Skeletal muscle tissue (tissue), 4 donors: ENCODE results near the gene SEMA4D. TPM values are rescaled to one million over a fixed set of nuclear protein-coding genes. Genes with fewer than 3 reads are reported as not detected.

Experiments used
- H3K27ac ChIP-seq: one replicate; pipeline ENCODE4 v1.7.0; 2013; ENCODE audit warnings: mild to moderate bottlenecking, low read depth, low read length, inconsistent platforms
- H3K27me3 ChIP-seq, 3 donors: one replicate each; pipeline ENCODE4 v1.7.0; 2013; ENCODE audit warnings: low read length in 3 of 3; ENCODE audit not compliant: control insufficient read depth in 3 of 3, insufficient read depth in 3 of 3
- H3K36me3 ChIP-seq, 3 donors: one replicate each; pipeline ENCODE4 v1.7.0; 2013; ENCODE audit warnings: low read length in 3 of 3; ENCODE audit not compliant: control insufficient read depth in 3 of 3, insufficient read depth in 3 of 3
- H3K4me1 ChIP-seq, 3 donors: one replicate each; pipeline ENCODE4 v1.7.0; 2013; ENCODE audit warnings: low read length in 3 of 3, mild to moderate bottlenecking in 3 of 3; ENCODE audit not compliant: control insufficient read depth in 3 of 3, insufficient read depth in 3 of 3
- H3K4me3 ChIP-seq, 3 donors: one replicate each; pipeline ENCODE4 v1.7.0; 2013; ENCODE audit warnings: low read length in 3 of 3
- H3K9ac ChIP-seq, 3 donors: one replicate each; pipeline ENCODE4 v1.7.0; 2013; ENCODE audit warnings: low read length in 3 of 3, mild to moderate bottlenecking in 3 of 3, moderate library complexity in 2 of 3, low read depth in 1 of 3
- H3K9me3 ChIP-seq, 3 donors: one replicate each; pipeline ENCODE4 v1.7.0; 2013; ENCODE audit warnings: low read length in 3 of 3; ENCODE audit not compliant: control insufficient read depth in 3 of 3
- total RNA-seq: library from RNA; depleted of rRNA; stranded (reverse); fragments of >200 nt; gene quantifications from one replicate; pipeline ENCODE4 v1.2.3, GENCODE V29; 2014
- donor health status: Osteomylitis.

The SEMA4D gene
- total RNA-seq, 1 donor from 2014 or later, result 14.6 TPM

DNA sequence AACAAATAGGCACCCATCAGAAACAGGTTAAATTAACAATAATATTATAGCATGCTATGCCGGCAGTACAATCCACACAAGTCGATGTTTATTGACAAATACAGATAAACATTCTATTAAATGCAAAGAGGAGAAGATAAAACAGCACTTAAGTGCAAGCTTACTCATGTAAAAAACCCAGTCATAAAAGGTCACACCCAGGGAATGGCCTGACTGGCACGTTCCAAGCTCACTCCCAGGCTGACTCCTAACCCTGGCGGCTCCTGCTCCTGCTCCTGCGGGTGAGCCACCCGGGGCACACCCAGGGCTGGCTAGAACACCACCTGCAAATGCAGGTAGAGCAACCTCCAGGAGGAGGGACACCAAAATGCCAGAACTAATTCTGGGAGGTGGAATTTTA, 66.9 kb downstream of the SEMA4D start:
- H3K9ac ChIP-seq, result no peak overlapping the region
- no peaks in the 10 kb centered on the region for H3K9me3 ChIP-seq
- peaks cover 41 to 62% (median 59%) of the 10 kb centered on the region in 3 donors for H3K4me1 ChIP-seq
- H3K4me3 ChIP-seq, result no peak overlapping the region
- no peaks in the 10 kb centered on the region for H3K36me3 ChIP-seq
- no peaks in the 10 kb centered on the region for H3K27me3 ChIP-seq
- no peak overlapping the region for H3K27ac ChIP-seq

DNA sequence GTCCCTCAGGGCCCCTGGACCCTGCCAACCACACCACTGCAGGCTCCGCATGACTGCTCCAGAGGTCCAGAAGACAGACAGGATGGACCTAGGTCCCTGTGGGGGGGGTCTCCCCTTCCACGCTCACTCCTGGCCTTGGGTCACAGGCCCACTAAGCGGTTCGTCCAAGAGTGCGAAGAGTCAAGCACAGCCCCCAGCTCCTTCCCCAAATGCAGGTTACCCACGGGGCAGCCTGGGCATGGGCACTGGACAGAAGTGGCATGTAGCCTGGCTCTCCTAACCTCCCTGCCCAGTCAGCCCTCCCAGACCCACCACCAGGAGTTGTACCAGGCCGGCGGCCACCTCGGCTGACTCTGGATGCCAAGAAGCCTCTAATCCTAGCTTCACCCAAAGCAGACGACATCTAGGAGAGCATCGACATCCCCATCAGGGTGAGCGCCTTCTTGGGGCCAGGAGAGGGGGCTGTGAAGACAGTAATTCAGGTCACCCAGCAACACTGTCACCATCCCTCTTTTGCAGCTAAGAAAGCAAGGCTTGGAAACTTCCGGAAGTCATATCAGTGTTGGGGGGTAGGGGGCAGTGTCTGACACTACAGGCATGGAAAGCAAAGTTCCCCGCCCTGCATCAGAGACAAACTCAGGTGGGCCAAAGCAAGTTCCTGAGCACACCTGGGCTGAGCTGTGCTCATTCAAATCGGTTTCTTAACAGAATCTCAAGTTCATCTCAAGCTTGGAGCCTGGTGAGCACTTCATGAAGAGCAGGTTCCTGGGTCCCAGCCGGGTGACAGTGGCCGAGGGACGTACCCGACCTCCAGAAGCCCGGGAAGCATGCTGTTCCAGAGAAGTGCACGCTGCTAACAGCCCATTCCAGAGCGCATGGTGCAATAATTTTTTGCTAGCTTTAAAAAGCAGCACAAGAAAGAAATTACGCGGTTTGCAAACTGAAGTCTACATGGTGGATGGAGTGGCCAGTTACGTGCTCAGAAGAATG, 68.7 kb downstream of the SEMA4D start:
- Histone ChIP-seq H3K27me3 (no peaks in the 10 kb centered on the region), H3K4me1 (peaks cover 41 to 75% (median 60%) of the 10 kb centered on the region in 3 donors), H3K4me3 (no peak overlapping the region), H3K27ac (no peak overlapping the region), H3K36me3 (no peaks in the 10 kb centered on the region), H3K9ac (no peak overlapping the region), H3K9me3 (no peaks in the 10 kb centered on the region)

DNA sequence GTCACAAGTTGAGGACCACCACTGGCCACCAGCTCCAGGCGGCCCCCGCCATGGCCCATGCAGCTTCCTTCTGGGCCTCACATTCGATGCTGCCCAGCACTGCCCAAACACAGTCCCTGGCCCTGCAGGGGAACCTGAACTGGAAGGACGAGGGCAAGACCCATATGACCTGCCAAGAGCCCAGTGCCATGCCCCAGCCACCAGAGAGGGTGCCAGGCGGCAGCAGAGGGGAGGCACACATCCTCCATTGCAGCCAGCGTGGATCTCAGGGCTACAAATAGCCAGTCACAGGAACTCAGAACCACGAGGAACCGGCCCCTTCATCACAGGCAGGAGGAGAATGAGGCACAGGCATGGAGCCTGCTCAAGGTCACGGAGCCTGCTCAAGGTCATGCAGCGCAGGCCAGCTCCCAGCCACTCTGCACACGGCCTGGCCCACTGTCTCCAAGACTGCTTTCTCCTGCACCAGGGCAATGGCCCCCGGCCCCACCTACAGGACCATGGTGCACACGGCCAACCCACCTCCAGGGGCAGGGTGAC, 69.6 kb downstream of the SEMA4D start:
- Histone ChIP-seq H3K9me3 (no peaks in the 10 kb centered on the region), H3K27ac (no peak overlapping the region), H3K9ac (no peak overlapping the region), H3K27me3 (no peaks in the 10 kb centered on the region), H3K4me3 (no peak overlapping the region), H3K4me1 (peaks cover 34 to 65% (median 51%) of the 10 kb centered on the region in 3 donors), H3K36me3 (no peaks in the 10 kb centered on the region)

DNA sequence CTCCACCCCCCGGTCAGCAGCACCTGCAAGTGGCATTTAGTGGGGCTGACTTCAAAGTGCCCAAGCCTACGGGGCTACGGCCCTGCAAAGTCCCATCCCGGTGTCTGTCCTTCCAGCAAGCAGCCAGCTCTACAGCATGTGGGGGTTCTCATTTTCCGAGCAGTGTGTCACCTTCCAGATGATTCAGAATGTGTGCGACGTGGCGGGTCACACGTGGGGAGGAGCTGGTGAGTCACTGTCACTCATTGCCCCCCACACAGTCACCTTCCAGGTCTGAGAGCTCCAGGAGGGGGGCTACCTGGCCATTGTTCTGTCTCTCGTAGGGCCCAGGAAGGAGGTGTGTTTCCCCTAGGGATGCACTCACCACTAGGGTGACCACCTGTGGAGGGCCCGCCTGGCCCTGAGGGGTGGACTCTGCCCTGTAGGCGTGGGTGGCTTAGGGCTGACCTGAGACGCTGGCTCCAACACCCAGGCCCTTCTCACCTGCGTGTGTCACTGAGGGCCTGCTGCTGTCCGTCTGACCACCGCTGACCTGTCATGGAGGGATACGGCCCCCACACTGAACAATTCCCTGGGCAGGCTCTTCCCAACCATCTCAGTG, 70.2 kb downstream of the SEMA4D start:
- H3K36me3 ChIP-seq, result no peaks in the 10 kb centered on the region
- H3K9me3 ChIP-seq, result no peaks in the 10 kb centered on the region
- H3K4me1 ChIP-seq, result peaks cover 28 to 60% (median 46%) of the 10 kb centered on the region in 3 donors
- H3K9ac ChIP-seq, result no peak overlapping the region
- H3K4me3 ChIP-seq, result no peak overlapping the region
- no peak overlapping the region for H3K27ac ChIP-seq
- H3K27me3 ChIP-seq, result no peaks in the 10 kb centered on the region

DNA sequence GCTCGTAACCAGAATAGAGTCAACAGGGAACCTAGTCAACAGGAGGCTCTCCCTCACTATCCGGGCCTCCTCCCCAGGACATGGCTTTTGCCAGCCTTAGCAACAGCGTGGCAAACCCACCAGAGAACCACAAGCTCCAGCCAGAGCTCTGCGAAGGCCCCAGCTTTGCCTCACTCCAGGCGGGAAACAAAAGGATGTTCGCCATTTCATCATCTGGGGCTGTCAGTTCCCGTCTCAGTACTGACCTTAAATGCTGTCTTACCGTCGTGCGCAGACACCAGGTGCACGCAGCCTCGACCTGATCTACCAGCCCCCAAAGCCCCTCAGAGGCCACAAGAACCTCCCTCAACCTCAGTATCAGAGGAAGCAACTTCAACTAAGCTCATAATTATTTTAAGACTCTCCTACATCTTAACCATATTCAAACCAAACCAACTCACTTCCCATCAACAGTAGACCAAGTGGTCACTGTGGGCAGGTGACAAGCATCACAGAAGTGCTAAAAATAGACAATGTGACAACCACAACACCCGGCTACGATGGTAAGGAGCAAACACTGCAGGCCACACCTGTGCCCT, 71.4 kb downstream of the SEMA4D start:
- H3K27me3 ChIP-seq, result no peaks in the 10 kb centered on the region
- no peaks in the 10 kb centered on the region for H3K36me3 ChIP-seq
- no peaks in the 10 kb centered on the region for H3K9me3 ChIP-seq
- H3K4me1 ChIP-seq, result peaks cover 17 to 48% (median 35%) of the 10 kb centered on the region in 3 donors
- no peak overlapping the region for H3K9ac ChIP-seq
- no peak overlapping the region for H3K4me3 ChIP-seq
- H3K27ac ChIP-seq, result no peak overlapping the region

DNA sequence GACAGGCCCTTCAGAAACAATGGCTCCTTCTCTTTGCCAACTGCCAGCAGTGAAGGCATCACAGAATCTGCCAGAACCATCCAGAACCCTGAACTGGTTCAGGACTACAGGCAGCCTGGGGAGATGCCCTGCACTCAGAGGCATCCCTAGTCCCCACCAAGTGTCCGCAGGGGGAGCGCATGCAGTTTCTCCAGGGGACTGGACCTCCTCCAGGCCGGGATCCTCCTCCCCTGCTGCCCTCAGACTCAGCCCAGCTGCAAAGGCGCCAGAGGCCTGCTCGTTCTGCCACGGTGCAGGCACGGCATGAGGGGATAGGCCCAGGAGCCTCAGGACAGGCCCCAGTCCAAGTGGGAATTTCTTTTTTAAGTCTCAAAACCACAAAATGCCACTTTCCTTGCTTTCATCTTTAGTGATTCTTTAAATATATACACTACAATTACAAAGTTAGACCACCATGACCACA, 72.0 kb downstream of the SEMA4D start:
- H3K4me3 ChIP-seq, result no peak overlapping the region
- no peaks in the 10 kb centered on the region for H3K27me3 ChIP-seq
- H3K36me3 ChIP-seq, result no peaks in the 10 kb centered on the region
- H3K9ac ChIP-seq, result no peak overlapping the region
- no peaks in the 10 kb centered on the region for H3K9me3 ChIP-seq
- H3K4me1 ChIP-seq, result peaks cover 14 to 50% (median 33%) of the 10 kb centered on the region in 3 donors
- no peak overlapping the region for H3K27ac ChIP-seq

DNA sequence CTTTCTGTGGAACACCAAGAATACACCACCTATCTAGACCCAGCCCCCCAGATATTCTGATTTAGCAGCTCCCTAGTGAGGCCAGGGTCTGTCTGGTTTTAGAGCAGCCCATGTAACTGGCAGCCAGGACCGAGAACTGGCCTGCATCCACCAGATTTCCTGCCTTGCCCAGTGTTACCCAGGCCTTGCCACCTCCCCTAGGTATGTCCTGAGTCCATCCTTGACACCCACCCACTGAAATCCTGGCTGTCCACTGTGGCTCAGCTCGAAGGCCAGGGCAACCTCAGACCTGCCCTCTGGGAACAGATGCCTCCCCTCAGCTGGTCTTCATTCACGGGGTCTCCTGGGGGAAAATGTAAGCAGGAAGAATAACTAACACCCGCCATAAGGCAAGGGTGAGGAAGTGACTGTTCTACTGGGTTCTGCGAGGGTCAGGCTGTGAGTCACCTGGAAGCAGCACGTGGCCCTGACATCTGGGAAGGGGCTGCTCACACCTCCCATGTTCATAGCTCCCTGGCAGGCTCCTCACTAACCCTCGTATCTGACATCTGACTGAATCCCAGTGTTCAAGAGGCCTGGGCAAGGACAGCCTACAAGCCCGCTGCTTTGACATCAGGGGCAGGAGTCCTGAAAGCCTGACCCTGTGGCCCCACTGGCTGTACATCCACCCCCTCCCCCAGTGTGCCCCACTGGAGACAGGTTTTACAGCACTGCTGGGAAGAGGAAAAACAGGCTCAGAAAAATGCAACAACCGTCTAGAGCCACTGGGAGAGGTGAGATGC, 72.7 kb downstream of the SEMA4D start:
- no peaks in the 10 kb centered on the region for H3K36me3 ChIP-seq
- H3K27ac ChIP-seq, result no peak overlapping the region
- H3K27me3 ChIP-seq, result no peaks in the 10 kb centered on the region
- no peak overlapping the region for H3K4me3 ChIP-seq
- peaks cover 14 to 52% (median 32%) of the 10 kb centered on the region in 3 donors for H3K4me1 ChIP-seq
- no peaks in the 10 kb centered on the region for H3K9me3 ChIP-seq
- H3K9ac ChIP-seq, result peak overlapping the region in 1 of 3 donors; percentile 33

DNA sequence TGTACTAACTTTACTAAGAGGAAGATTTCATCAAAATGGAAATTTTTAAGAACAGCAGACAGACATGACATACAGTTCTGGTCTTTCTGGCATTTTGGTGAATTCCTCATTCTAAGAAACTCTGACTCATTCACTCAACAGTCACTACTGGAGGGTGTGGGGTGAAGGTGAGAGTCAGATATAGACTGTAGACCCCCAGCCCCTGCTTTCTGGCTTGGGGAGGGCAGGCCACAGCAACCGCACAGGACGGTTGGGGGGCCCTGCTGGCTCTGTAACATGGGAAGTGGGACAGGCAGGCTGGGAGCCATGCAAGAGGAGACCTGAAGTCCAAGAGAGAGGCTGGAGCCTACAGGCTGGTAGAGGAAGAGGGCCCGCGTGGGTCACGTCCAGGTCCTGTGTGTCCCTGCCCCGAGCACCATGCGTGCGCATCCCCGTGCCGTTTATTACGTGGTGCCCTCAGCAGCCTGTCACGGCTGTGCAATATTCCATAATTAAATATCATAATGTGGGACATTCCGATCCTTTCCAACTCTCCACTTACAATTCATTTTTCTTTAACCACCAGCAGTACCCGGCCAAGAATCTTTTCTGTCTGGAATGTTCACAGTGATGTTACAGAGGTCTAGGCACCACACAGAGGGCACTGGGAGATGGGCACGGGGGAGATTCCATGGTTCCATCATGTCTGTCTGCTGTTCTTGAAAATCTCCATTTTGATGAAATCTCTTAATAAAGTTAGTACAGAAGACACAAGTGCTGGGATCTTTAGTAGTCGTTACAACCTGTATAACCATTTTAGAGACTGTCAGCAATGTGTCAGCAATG, 75.5 kb downstream of the SEMA4D start:
- Histone ChIP-seq H3K36me3 (no peaks in the 10 kb centered on the region), H3K4me1 (peaks cover 10 to 38% (median 32%) of the 10 kb centered on the region in 3 donors), H3K27me3 (no peaks in the 10 kb centered on the region), H3K27ac (no peak overlapping the region), H3K9ac (no peak overlapping the region), H3K4me3 (no peak overlapping the region), H3K9me3 (no peaks in the 10 kb centered on the region)

DNA sequence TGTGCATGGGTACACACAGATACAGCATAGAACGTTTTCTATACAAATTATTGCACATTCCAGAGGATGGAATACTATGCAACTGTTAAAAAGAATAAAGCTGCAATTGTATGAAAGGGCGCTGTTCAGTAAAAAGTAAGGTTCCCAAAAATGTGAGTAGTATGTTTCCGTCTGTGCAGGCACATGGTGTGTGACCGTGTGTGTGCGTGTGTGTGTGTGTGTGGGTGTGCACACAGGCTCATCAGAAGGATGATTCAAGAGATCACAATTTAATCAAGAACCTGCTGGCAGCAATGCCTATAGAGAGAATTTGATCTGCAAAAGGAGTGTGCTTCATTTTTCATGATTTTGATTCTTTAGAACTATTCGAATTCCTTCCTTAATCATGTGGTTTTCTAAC, 76.3 kb downstream of the SEMA4D start:
- no peaks in the 10 kb centered on the region for H3K36me3 ChIP-seq
- H3K27ac ChIP-seq, result no peak overlapping the region
- no peaks in the 10 kb centered on the region for H3K9me3 ChIP-seq
- H3K4me3 ChIP-seq, result no peak overlapping the region
- no peak overlapping the region for H3K9ac ChIP-seq
- no peaks in the 10 kb centered on the region for H3K27me3 ChIP-seq
- H3K4me1 ChIP-seq, result peaks cover 9 to 30% (median 24%) of the 10 kb centered on the region in 3 donors
